GM12874 (cell line): ENCODE measurements around the gene GYPC.

Experiments
- CTCF ChIP-seq: IDR thresholded peaks from 2 replicates; pipeline ENCODE4 v1.5.1; 2011; ENCODE audit warnings: low read depth, mild to moderate bottlenecking, control low read depth, low read length, moderate library complexity; ENCODE audit not compliant: insufficient read depth

Gene GYPC

GRCh38 chr2:126676221-126677175 lies 20.5 kb downstream of the GYPC start:
- no peak for TF ChIP-seq CTCF

- TF ChIP-seq CTCF: no peak
These were observed 21.2 kb downstream of the GYPC start for GRCh38 chr2:126677176-126677538.

- no peak for TF ChIP-seq CTCF
These were observed 22.5 kb downstream of the GYPC start for GRCh38 chr2:126678269-126679065.

- no peak for TF ChIP-seq CTCF
These were observed 23.2 kb downstream of the GYPC start for GRCh38 chr2:126679094-126679713.

- no peak for TF ChIP-seq CTCF
These were observed 25.5 kb downstream of the GYPC start for GRCh38 chr2:126681505-126681904.

- no peak for TF ChIP-seq CTCF
These were observed 29.7 kb downstream of the GYPC start for GRCh38 chr2:126685629-126686028.

- no peak for TF ChIP-seq CTCF
These were observed 30.3 kb downstream of the GYPC start for GRCh38 chr2:126686286-126686685.
